ENCODE data around the gene ABCC3. TPM values are rescaled to one million over a fixed set of nuclear protein-coding genes. Genes with fewer than 3 reads are reported as not detected.
A peak's percentile ranks its signal among the peaks of the same experiment; 100 is the strongest.

Gene ABCC3
- total RNA-seq, 4 donors from 2014 or later: 2.0 to 18.7 (median 5.1) TPM

DNA sequence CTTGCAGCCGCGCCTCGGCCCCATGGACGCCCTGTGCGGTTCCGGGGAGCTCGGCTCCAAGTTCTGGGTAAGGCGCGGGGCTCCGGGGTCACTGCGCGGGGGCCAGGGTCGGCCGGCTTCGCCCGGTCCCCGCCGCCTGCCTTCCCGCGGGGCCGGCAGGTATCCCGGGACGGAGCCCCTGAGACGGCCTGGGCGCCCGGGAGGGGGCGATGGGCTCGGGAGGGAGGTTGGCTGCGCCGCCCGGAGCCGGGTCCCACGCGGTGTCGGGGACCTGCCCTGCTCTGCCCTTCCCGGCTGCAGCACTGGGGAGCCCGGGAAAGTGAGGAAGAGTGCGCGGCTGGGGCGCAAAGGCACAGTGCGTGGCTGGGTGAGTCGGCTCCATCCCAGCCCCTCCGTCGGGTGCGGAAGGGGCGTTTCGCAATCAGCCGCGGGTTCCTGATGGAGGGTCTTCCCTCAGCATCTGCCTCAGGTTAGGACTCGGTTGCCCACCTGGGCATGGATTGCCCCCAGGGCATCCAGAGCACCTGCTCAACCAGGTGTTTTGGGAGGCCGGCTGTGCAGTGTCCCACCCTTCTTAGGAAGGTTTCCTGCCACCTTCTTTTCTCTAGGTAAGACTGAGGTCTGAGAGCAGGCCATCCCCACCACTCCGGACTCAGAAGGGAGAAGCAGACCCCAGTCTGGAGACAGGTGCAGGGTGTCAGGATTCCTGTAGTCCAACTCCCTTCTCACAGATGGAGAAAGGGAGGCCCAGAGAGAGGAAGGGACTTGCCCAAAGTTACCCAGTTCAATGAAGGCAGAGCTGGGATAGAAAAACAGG, 442 bp downstream of the ABCC3 start:
- Histone ChIP-seq H3K4me3 (peak overlapping the region; percentile 13 to 56), H3K27me3 (peaks cover 65% of the 10 kb centered on the region), H3K27ac (peak overlapping the region in 1 of 4 donors; percentile 23), H3K4me1 (peaks cover 0 to 37% (median 24%) of the 10 kb centered on the region in 3 donors), H3K36me3 (no peaks in the 10 kb centered on the region), H3K9me3 (no peaks in the 10 kb centered on the region)
- no peak for TF ChIP-seq CTCF (IDR thresholded peaks at IDR 0.05)
- TF ChIP-seq POLR2A (IDR thresholded peaks at IDR 0.05): peak in 1 of 2 donors; percentile 18
- 18% methylated on average over 3 of the region's 52 CpGs; no CpG with 5 or more reads in 1 of the 2 donors for WGBS, 2 donors (ENCODE audit: low coverage in 1 of 2)
- no peak for ATAC-seq

DNA sequence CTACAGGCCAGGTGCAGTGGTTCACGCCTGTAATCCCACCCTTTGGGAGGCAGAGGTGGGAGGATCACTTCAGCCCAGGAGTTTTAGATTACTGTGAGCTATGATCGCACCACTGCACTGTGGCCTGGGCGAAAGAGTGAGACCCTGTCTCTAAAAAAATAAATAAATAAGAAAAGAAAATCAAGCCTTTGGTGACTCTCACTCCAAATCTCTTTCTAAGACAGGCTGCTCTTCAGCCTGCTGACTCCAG, 976 bp downstream of the ABCC3 start:
- no peak overlapping the region for H3K27ac ChIP-seq
- peaks cover 61% of the 10 kb centered on the region for H3K27me3 ChIP-seq
- H3K36me3 ChIP-seq: no peaks in the 10 kb centered on the region
- no peaks in the 10 kb centered on the region for H3K9me3 ChIP-seq
- peaks cover 0 to 42% (median 24%) of the 10 kb centered on the region in 3 donors for H3K4me1 ChIP-seq
- WGBS, 2 donors (ENCODE audit: low coverage in 1 of 2): 67 to 81% methylated on average over 3 of the region's 3 CpGs
- no peak for ATAC-seq
- no peak for TF ChIP-seq EP300 (IDR thresholded peaks at IDR 0.05)
- no peak for TF ChIP-seq POLR2AphosphoS5 (IDR thresholded peaks at IDR 0.05)
- no peak for TF ChIP-seq CTCF (IDR thresholded peaks at IDR 0.05)
- TF ChIP-seq POLR2A (IDR thresholded peaks at IDR 0.05): no peak
- no peak overlapping the region for H3K4me3 ChIP-seq

GRCh38 chr17:50635982-50636803, 1.5 kb downstream of the ABCC3 start:
- TF ChIP-seq CTCF (IDR thresholded peaks at IDR 0.05) (no peak), EP300 (IDR thresholded peaks at IDR 0.05) (no peak), POLR2A (IDR thresholded peaks at IDR 0.05) (no peak), POLR2AphosphoS5 (IDR thresholded peaks at IDR 0.05) (no peak)
- no peak overlapping the region for H3K27ac ChIP-seq
- no peaks in the 10 kb centered on the region for H3K36me3 ChIP-seq
- no peak for ATAC-seq
- H3K9me3 ChIP-seq: no peaks in the 10 kb centered on the region
- no peak overlapping the region for H3K4me3 ChIP-seq
- H3K4me1 ChIP-seq: peaks cover 0 to 46% (median 24%) of the 10 kb centered on the region in 3 donors
- WGBS, 2 donors (ENCODE audit: low coverage in 1 of 2): 94 to 96% methylated on average over 8 to 9 of the region's 9 CpGs
- H3K27me3 ChIP-seq: peaks cover 57% of the 10 kb centered on the region

- Histone ChIP-seq H3K27me3 (peaks cover 52% of the 10 kb centered on the region), H3K9me3 (no peaks in the 10 kb centered on the region), H3K4me1 (peaks cover 0 to 46% (median 24%) of the 10 kb centered on the region in 3 donors), H3K36me3 (no peaks in the 10 kb centered on the region), H3K27ac (no peak overlapping the region), H3K4me3 (no peak overlapping the region)
- ATAC-seq: no peak
- WGBS, 2 donors (ENCODE audit: low coverage in 1 of 2): 97% methylated on average over 5 of the region's 7 CpGs; no CpG with 5 or more reads in 1 of the 2 donors
- TF ChIP-seq EP300 (IDR thresholded peaks at IDR 0.05) (no peak), POLR2AphosphoS5 (IDR thresholded peaks at IDR 0.05) (no peak), POLR2A (IDR thresholded peaks at IDR 0.05) (no peak), CTCF (IDR thresholded peaks at IDR 0.05) (no peak)
These were observed 2.1 kb downstream of the ABCC3 start for GRCh38 chr17:50636804-50637195.
